Stomach (tissue), 4 donors: ENCODE results near the gene GOLGB1.

Experiments
- CTCF ChIP-seq, 7 experiments: fragments of 450-650 bp in 4 of 7; fragments of 200-600 bp in 3 of 7; sonication (generic) in 3 of 7; IDR thresholded peaks; one replicate each; pipeline ENCODE4 v1.5.1; 2016 to 2019; ENCODE audit warnings: antibody characterized with exemption in 7 of 7, control low read depth in 2 of 7, mild to moderate bottlenecking in 1 of 7
- POLR2A ChIP-seq, 4 donors: fragments of 450-650 bp; IDR thresholded peaks; one replicate each; pipeline ENCODE4 v1.6.1; 2016; ENCODE audit warnings: antibody characterized with exemption in 4 of 4, control low read depth in 2 of 4, mild to moderate bottlenecking in 1 of 4, moderate library complexity in 1 of 4
- POLR2AphosphoS5 ChIP-seq, 3 donors: sonication (generic); formaldehyde crosslinking; IDR thresholded peaks; one replicate each; pipeline ENCODE4 v1.6.1; 2016; ENCODE audit warnings: antibody characterized with exemption in 3 of 3

- TF ChIP-seq CTCF (IDR thresholded peaks at IDR 0.05) = no peak
- no peak for TF ChIP-seq POLR2A (IDR thresholded peaks at IDR 0.05)
- TF ChIP-seq POLR2AphosphoS5 (IDR thresholded peaks at IDR 0.05) = no peak
These were observed 36.9 kb upstream of the GOLGB1 start for GRCh38 chr3:121786485-121786884.
